ENCODE results near the gene ARRDC4. TPM values are rescaled to one million over a fixed set of nuclear protein-coding genes. Genes with fewer than 3 reads are reported as not detected.

The ARRDC4 gene
- total RNA-seq, 1 donor from 2014 or later, result 11.9 TPM

GRCh38 chr15:98002866-98003265 lies 42.4 kb downstream of the ARRDC4 start:
- Mint-ChIP-seq H3K4me1 (ENCODE audit: low read depth) (no peaks in the 10 kb centered on the region), H3K27ac (no peak overlapping the region), H3K4me3 (ENCODE audit: low read depth) (no peak overlapping the region), H3K36me3 (ENCODE audit: insufficient read depth) (no peaks in the 10 kb centered on the region), H3K27me3 (no peaks in the 10 kb centered on the region), H3K9me3 (ENCODE audit: low read depth) (no peaks in the 10 kb centered on the region)
- TF ChIP-seq, protein P1, sequence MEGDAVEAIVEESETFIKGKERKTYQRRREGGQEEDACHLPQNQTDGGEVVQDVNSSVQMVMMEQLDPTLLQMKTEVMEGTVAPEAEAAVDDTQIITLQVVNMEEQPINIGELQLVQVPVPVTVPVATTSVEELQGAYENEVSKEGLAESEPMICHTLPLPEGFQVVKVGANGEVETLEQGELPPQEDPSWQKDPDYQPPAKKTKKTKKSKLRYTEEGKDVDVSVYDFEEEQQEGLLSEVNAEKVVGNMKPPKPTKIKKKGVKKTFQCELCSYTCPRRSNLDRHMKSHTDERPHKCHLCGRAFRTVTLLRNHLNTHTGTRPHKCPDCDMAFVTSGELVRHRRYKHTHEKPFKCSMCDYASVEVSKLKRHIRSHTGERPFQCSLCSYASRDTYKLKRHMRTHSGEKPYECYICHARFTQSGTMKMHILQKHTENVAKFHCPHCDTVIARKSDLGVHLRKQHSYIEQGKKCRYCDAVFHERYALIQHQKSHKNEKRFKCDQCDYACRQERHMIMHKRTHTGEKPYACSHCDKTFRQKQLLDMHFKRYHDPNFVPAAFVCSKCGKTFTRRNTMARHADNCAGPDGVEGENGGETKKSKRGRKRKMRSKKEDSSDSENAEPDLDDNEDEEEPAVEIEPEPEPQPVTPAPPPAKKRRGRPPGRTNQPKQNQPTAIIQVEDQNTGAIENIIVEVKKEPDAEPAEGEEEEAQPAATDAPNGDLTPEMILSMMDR (IDR thresholded peaks at IDR 0.05; ENCODE audit: unreplicated experiment), result no peak
- DNase-seq (ENCODE audit: low spot score, unreplicated experiment), result no peak

DNA sequence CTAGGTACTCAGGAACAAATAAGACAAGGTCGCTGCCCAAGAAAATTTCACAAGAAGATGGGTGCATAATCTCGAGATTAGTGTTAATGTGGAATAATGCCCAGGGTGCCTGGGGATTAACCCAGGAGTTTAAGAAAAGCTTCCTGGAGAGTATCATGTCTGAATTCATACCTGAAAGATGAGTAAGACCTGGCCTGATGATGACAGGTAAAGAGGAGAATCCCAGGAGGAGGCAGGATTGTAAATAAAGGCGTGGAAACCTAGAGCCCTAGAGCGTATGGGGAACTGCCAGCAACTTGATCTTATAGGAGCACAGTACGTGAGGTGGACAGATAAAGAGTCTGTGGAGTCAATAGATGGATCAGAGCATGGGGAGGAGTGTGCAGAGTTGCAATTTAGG lies 43.0 kb downstream of the ARRDC4 start:
- Mint-ChIP-seq H3K27ac (no peak overlapping the region), H3K27me3 (no peaks in the 10 kb centered on the region), H3K9me3 (ENCODE audit: low read depth) (no peaks in the 10 kb centered on the region), H3K4me1 (ENCODE audit: low read depth) (no peaks in the 10 kb centered on the region), H3K36me3 (ENCODE audit: insufficient read depth) (no peaks in the 10 kb centered on the region), H3K4me3 (ENCODE audit: low read depth) (no peak overlapping the region)
- no peak for DNase-seq (ENCODE audit: low spot score, unreplicated experiment)
- TF ChIP-seq, protein P1 (IDR thresholded peaks at IDR 0.05; ENCODE audit: unreplicated experiment), result no peak

- Mint-ChIP-seq H3K9me3 (ENCODE audit: low read depth) (no peaks in the 10 kb centered on the region), H3K4me1 (ENCODE audit: low read depth) (no peaks in the 10 kb centered on the region), H3K27me3 (no peaks in the 10 kb centered on the region), H3K36me3 (ENCODE audit: insufficient read depth) (no peaks in the 10 kb centered on the region), H3K27ac (no peak overlapping the region), H3K4me3 (ENCODE audit: low read depth) (no peak overlapping the region)
- DNase-seq (ENCODE audit: low spot score, unreplicated experiment), result no peak
- TF ChIP-seq, protein P1 (IDR thresholded peaks at IDR 0.05; ENCODE audit: unreplicated experiment), result no peak
These were observed 43.5 kb downstream of the ARRDC4 start for GRCh38 chr15:98003996-98004395.

- DNase-seq (ENCODE audit: low spot score, unreplicated experiment), result no peak
- TF ChIP-seq, protein P1 (IDR thresholded peaks at IDR 0.05; ENCODE audit: unreplicated experiment), result no peak
- Mint-ChIP-seq H3K27me3 (no peaks in the 10 kb centered on the region), H3K9me3 (ENCODE audit: low read depth) (no peaks in the 10 kb centered on the region), H3K27ac (no peak overlapping the region), H3K36me3 (ENCODE audit: insufficient read depth) (no peaks in the 10 kb centered on the region), H3K4me3 (ENCODE audit: low read depth) (no peak overlapping the region), H3K4me1 (ENCODE audit: low read depth) (peaks cover 8% of the 10 kb centered on the region)
These were observed 45.2 kb downstream of the ARRDC4 start for GRCh38 chr15:98005659-98006058.

GRCh38 chr15:98009169-98009568 lies 48.7 kb downstream of the ARRDC4 start:
- TF ChIP-seq, protein P1 (IDR thresholded peaks at IDR 0.05; ENCODE audit: unreplicated experiment), result no peak
- Mint-ChIP-seq H3K4me1 (ENCODE audit: low read depth) (peaks cover 8% of the 10 kb centered on the region), H3K27ac (no peak overlapping the region), H3K36me3 (ENCODE audit: insufficient read depth) (no peaks in the 10 kb centered on the region), H3K9me3 (ENCODE audit: low read depth) (no peaks in the 10 kb centered on the region), H3K27me3 (no peaks in the 10 kb centered on the region), H3K4me3 (ENCODE audit: low read depth) (no peak overlapping the region)
- no peak for DNase-seq (ENCODE audit: low spot score, unreplicated experiment)

Data from progenitor cell of endocrine pancreas (in vitro differentiated cells).